KMS-11 (cell line): Measurements from ENCODE around the gene NR2F1-AS1.

ENCODE experiments used
- H2AFZ ChIP-seq: fragments of 200-600 bp; sonication (generic); 2 replicates; pipeline ENCODE4 v1.6.1; 2016; ENCODE audit warnings: antibody characterized with exemption, mixed run types, low read depth
- H3K27ac ChIP-seq: fragments of 200-600 bp; sonication (generic); 2 replicates; pipeline ENCODE4 v1.6.1; 2016; ENCODE audit warnings: mild to moderate bottlenecking, mixed run types
- H3K27me3 ChIP-seq: fragments of 200-600 bp; sonication (generic); 2 replicates; pipeline ENCODE4 v1.6.1; 2017; ENCODE audit warnings: mild to moderate bottlenecking, low read depth, mixed run types, moderate library complexity; ENCODE audit not compliant: insufficient read depth
- H3K36me3 ChIP-seq: fragments of 200-600 bp; sonication (generic); 2 replicates; pipeline ENCODE4 v1.6.1; 2017; ENCODE audit warnings: mild to moderate bottlenecking, mixed run types; ENCODE audit not compliant: insufficient read depth
- H3K4me1 ChIP-seq: fragments of 200-600 bp; sonication (generic); 2 replicates; pipeline ENCODE4 v1.6.1; 2016; ENCODE audit warnings: mild to moderate bottlenecking, low read depth, mixed run types; ENCODE audit not compliant: poor library complexity, severe bottlenecking
- H3K4me2 ChIP-seq: fragments of 200-600 bp; sonication (generic); 2 replicates; pipeline ENCODE4 v1.7.0; 2016; ENCODE audit warnings: mild to moderate bottlenecking, mixed run types
- H3K4me3 ChIP-seq: fragments of 200-600 bp; sonication (generic); IDR thresholded peaks from 2 replicates; pipeline ENCODE4 v1.6.1; 2017; ENCODE audit warnings: low read depth, low read length, mixed read lengths; ENCODE audit not compliant: insufficient read depth
- H3K79me2 ChIP-seq: fragments of 200-600 bp; sonication (generic); 2 replicates; pipeline ENCODE4 v1.6.1; 2016; ENCODE audit warnings: low read depth, mixed run types; ENCODE audit not compliant: insufficient read depth
- H3K9ac ChIP-seq: fragments of 200-600 bp; sonication (generic); 2 replicates; pipeline ENCODE4 v1.6.1; 2016; ENCODE audit warnings: mild to moderate bottlenecking, mixed run types
- H4K20me1 ChIP-seq: fragments of 200-600 bp; sonication (generic); 2 replicates; pipeline ENCODE4 v1.6.1; 2016; ENCODE audit warnings: mild to moderate bottlenecking, mixed run types; ENCODE audit not compliant: insufficient read depth
- TF ChIP-seq, protein P1 (sequence below): fragments of 200-600 bp; sonication (generic); conservative IDR thresholded peaks from 2 replicates; pipeline ENCODE4 v1.6.1; 2017; ENCODE audit warnings: low read depth, mild to moderate bottlenecking, antibody characterized with exemption, low read length, moderate library complexity, mixed read lengths

The NR2F1-AS1 gene

DNA sequence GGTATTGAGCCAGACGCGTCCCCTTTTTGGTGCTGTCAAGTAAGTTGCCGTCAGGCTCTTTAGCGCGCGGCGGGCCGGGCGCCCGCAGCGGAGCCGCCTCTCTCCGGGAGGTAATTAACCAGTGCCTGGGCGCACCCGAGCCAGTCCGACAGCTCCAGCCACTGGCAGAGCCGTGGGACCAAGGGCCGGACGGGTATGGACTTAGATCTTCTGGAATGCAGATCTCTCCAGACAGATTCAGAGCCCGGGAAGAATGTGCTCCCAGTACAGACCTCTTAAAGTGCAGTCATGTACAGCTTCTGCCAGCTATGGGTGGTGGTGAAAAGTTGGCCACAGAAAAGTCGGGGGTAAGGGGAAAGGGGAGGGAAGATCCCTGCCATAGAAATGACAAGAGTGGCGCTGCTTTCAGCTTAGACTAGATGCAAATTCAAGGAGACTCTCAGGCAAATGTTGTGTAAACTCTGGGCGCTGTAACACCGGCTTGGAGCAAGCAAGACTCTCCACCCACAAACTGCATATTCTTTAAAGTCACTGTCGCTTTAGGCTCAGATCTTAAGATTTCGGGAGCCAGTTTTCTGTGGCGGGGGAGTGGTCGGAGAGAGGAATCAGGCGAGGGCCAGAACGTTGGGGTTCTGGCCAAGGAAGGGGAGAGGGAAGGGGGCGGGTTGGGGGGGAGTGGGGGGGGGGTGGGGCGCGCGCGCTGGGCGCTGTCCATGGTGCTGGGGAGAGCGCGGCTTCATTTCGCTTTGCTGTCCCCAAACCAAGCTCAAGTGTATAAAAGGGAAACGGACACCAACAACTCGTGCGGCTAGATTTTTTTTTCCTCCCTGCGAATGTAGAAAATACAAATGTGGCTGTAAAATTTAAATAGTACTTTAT, 31.2 kb upstream of the NR2F1-AS1 start:
- Histone ChIP-seq H3K4me1 (peaks cover 7% of the 10 kb centered on the region), H2AFZ (no peak overlapping the region), H3K9ac (no peak overlapping the region), H3K4me3 (no peak overlapping the region), H4K20me1 (no peaks in the 10 kb centered on the region), H3K4me2 (no peak overlapping the region), H3K27ac (no peak overlapping the region), H3K27me3 (no peaks in the 10 kb centered on the region), H3K79me2 (no peaks in the 10 kb centered on the region), H3K36me3 (no peaks in the 10 kb centered on the region)
- TF ChIP-seq, protein P1, sequence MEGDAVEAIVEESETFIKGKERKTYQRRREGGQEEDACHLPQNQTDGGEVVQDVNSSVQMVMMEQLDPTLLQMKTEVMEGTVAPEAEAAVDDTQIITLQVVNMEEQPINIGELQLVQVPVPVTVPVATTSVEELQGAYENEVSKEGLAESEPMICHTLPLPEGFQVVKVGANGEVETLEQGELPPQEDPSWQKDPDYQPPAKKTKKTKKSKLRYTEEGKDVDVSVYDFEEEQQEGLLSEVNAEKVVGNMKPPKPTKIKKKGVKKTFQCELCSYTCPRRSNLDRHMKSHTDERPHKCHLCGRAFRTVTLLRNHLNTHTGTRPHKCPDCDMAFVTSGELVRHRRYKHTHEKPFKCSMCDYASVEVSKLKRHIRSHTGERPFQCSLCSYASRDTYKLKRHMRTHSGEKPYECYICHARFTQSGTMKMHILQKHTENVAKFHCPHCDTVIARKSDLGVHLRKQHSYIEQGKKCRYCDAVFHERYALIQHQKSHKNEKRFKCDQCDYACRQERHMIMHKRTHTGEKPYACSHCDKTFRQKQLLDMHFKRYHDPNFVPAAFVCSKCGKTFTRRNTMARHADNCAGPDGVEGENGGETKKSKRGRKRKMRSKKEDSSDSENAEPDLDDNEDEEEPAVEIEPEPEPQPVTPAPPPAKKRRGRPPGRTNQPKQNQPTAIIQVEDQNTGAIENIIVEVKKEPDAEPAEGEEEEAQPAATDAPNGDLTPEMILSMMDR = no peak

DNA sequence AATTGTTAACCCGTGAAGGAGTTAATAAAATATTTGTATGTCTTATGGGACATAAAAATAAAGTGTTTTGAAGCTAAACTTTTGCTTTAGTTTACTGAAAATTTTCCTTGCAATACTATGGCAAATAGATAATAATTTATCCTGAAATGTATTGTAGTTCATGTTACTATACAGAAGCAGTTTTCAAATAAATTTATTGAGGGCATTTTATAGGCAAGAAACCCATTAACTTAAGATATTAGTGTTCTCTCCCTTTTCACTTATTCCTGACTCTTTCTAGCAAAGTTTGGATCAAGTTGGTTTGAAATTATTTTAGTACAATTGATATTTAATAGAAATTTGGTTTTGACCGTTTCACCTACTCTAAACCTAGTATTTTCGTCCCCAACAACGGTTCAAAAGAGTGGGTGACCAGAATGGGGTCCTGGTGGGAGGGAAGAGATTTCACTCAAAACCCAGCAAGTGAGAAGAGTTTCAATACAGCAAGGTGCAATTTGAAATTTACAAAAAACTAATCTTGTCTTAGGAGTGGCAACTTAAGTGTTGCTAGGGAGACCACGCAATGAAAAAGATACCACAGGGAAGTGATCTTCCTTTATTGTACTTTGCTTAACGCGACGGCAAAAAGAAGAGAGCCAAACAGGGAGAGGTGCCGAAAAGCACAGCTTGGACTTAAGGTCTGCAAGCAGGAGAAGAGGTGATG, 30.4 kb upstream of the NR2F1-AS1 start:
- H3K27ac ChIP-seq = no peak overlapping the region
- H3K9ac ChIP-seq = no peak overlapping the region
- no peak overlapping the region for H2AFZ ChIP-seq
- H4K20me1 ChIP-seq = no peaks in the 10 kb centered on the region
- H3K27me3 ChIP-seq = no peaks in the 10 kb centered on the region
- no peaks in the 10 kb centered on the region for H3K79me2 ChIP-seq
- no peak overlapping the region for H3K4me3 ChIP-seq
- H3K36me3 ChIP-seq = no peaks in the 10 kb centered on the region
- no peak overlapping the region for H3K4me2 ChIP-seq
- TF ChIP-seq, protein P1 = no peak
- peaks cover 7% of the 10 kb centered on the region for H3K4me1 ChIP-seq

DNA sequence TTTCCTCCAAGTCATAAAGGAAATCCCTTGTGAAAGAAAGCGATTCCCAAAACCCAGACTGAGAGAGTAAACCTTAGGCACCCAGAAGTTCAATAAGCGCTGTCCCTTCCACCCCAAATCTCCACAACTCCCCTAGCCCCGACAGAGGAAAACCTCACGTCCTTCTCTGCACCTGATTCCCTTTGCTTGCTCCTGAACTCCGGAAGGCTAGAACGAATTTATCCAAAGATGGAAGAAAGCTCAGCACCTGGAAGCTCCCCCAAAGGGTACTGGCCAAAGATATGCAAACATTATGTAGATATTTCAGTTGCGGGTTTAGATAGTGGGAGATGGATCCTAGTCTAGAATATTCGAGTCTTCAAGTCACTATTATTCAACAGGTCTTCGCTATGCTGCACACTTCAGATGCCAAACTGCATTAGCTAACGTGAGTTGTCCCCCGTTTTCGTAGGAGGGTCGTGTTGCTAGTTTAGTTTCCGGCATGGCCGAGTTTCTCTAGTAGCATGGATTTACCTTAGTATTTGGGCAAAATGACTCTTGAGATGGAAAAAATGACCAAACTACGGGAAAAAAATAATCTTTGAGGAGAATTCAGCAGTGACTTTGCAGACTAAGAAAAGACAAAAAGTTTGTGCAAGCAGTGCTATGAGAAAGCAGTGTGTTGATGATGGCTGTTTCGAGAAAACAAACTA, 29.7 kb upstream of the NR2F1-AS1 start:
- H4K20me1 ChIP-seq = no peaks in the 10 kb centered on the region
- no peak overlapping the region for H3K27ac ChIP-seq
- H3K4me2 ChIP-seq = no peak overlapping the region

DNA sequence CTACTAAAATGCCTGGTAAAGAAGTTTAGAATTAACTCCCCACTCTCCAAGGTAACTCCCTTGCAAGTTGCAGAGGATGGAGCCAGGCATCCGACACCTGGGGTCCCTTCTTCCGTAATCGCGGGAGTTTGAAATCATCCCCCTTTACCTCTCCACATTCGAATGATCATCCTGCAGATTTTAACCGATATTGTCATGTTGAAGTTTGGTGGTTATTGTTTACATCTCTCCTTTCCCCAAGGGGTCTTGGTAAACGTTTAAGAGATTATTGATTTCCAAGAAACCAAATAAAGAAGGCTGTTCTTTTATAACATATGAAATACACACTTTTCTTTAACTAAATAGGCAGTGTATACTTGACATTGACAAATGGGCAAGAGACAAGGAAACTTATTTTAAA, 28.7 kb upstream of the NR2F1-AS1 start:
- Histone ChIP-seq H4K20me1 (no peaks in the 10 kb centered on the region), H3K79me2 (no peaks in the 10 kb centered on the region), H3K27me3 (no peaks in the 10 kb centered on the region), H3K9ac (no peak overlapping the region), H2AFZ (no peak overlapping the region), H3K36me3 (no peaks in the 10 kb centered on the region), H3K27ac (no peak overlapping the region), H3K4me1 (peaks cover 7% of the 10 kb centered on the region), H3K4me3 (no peak overlapping the region), H3K4me2 (no peak overlapping the region)
- TF ChIP-seq, protein P1 = no peak

More for the DNA sequence above, 29.7 kb upstream of the NR2F1-AS1 start:
- no peaks in the 10 kb centered on the region for H3K27me3 ChIP-seq
- no peak overlapping the region for H3K9ac ChIP-seq
- H3K4me1 ChIP-seq = peaks cover 7% of the 10 kb centered on the region
- no peaks in the 10 kb centered on the region for H3K79me2 ChIP-seq
- H2AFZ ChIP-seq = no peak overlapping the region
- H3K36me3 ChIP-seq = no peaks in the 10 kb centered on the region
- H3K4me3 ChIP-seq = no peak overlapping the region
- TF ChIP-seq, protein P1 = no peak
